Esophagus (tissue), 2 donors: ENCODE results near the gene GPC3. TPM values are rescaled to one million over a fixed set of nuclear protein-coding genes. Genes with fewer than 3 reads are reported as not detected.
"Not testable (repeated sequence)": the region's sequence is repeated elsewhere in the genome, so short reads cannot be mapped to it uniquely, and the experiment has no call there.

ENCODE experiments used
- H3K27ac ChIP-seq, 2 donors: one replicate each; pipeline ENCODE4 v1.5.1; 2013; ENCODE audit warnings: low read depth in 2 of 2, mild to moderate bottlenecking in 2 of 2, inconsistent platforms in 1 of 2, low read length in 1 of 2, moderate library complexity in 1 of 2
- H3K27me3 ChIP-seq, 2 donors: one replicate each; pipeline ENCODE4 v1.6.1; 2013; ENCODE audit warnings: low read length in 2 of 2, control low read depth in 1 of 2, mild to moderate bottlenecking in 1 of 2; ENCODE audit not compliant: insufficient read depth in 2 of 2, control insufficient read depth in 1 of 2
- H3K36me3 ChIP-seq, 2 donors: one replicate each; pipeline ENCODE4 v1.6.1; 2013; ENCODE audit warnings: low read length in 1 of 2; ENCODE audit not compliant: control insufficient read depth in 2 of 2, insufficient read depth in 2 of 2
- H3K4me1 ChIP-seq, 2 donors: one replicate each; pipeline ENCODE4 v1.6.1; 2013; ENCODE audit warnings: low read length in 1 of 2; ENCODE audit not compliant: control insufficient read depth in 2 of 2, insufficient read depth in 2 of 2
- H3K4me3 ChIP-seq, 2 donors: one replicate each; pipeline ENCODE4 v1.5.1; 2013; ENCODE audit warnings: low read length in 2 of 2, mild to moderate bottlenecking in 2 of 2, low read depth in 1 of 2, moderate library complexity in 1 of 2
- H3K9me3 ChIP-seq, 2 donors: one replicate each; pipeline ENCODE4 v1.6.1; 2013; ENCODE audit warnings: mild to moderate bottlenecking in 2 of 2, low read depth in 1 of 2, low read length in 1 of 2, moderate library complexity in 1 of 2; ENCODE audit not compliant: control insufficient read depth in 2 of 2, insufficient read depth in 1 of 2
- WGBS, 2 donors: extraction: QIAGEN DNeasy Blood & Tissue Kit; methylation state at CpG; one replicate each; pipeline ENCODE4 v1.1.7; 2013; 5-methylcytosine and 5-hydroxymethylcytosine counted together
- polyA plus RNA-seq, 2 donors: library from polyadenylated mRNA; stranded (reverse); fragments of 200-250 nt; gene quantifications; one replicate each; pipeline ENCODE4 v1.2.3, GENCODE V29; 2013
- donor health status: healthy with polysubstance abuse.
- donor health status: Bipolar disorder and iron deficiency.

Gene GPC3
- polyA plus RNA-seq, 2 donors = 0.10 to 0.39 TPM

DNA sequence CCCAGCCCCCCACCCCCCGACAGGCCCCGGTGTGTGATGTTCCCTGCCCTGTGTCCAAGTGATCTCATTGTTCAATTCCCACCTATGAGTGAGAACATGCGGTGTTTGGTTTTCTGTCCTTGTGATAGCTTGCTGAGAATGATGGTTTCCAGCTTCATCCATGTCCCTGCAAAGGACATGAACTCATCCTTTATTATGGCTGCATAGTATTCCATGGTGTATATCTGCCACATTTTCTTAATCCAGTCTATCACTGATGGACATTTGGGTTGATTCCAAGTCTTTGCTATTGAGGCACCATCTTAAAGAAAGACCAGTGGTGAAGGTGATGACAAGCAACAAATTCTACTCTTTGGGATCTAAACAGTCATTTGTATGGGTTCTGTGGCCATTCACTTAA, 30.1 kb upstream of the GPC3 start:
- not testable (repeated sequence) for H3K27me3 ChIP-seq, H3K4me3 ChIP-seq, H3K27ac ChIP-seq, H3K36me3 ChIP-seq, H3K9me3 ChIP-seq, H3K4me1 ChIP-seq
- WGBS, 2 donors = 100% methylated on average over 2 of the region's 3 CpGs; no CpG with 5 or more reads in 1 of the 2 donors

DNA sequence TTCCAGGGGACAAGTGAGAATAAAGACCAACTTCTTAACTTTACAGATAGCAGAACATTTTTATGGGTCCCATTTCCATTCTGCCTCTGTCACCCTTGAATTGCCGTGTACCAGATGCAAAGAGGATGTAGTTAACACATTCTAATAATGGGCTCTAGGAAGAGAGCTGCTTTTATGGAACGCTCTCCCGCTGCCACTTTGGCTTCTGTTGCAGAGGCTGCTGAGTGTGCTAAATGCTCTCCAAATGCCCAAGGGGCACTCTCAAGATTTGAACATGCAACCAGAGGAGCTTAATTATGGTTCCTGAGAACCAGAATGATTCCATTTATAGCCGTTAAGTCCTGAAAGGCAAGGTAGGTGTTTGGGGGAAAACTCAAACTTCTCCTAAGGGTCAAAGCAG, 28.1 kb upstream of the GPC3 start:
- Histone ChIP-seq H3K4me1 (no peaks in the 10 kb centered on the region), H3K9me3 (no peaks in the 10 kb centered on the region), H3K4me3 (no peak overlapping the region), H3K36me3 (no peaks in the 10 kb centered on the region), H3K27me3 (no peaks in the 10 kb centered on the region), H3K27ac (no peak overlapping the region)
- whole genome bisulfite sequencing, 2 donors = 64 to 68% methylated on average over 4 of the region's 4 CpGs

DNA sequence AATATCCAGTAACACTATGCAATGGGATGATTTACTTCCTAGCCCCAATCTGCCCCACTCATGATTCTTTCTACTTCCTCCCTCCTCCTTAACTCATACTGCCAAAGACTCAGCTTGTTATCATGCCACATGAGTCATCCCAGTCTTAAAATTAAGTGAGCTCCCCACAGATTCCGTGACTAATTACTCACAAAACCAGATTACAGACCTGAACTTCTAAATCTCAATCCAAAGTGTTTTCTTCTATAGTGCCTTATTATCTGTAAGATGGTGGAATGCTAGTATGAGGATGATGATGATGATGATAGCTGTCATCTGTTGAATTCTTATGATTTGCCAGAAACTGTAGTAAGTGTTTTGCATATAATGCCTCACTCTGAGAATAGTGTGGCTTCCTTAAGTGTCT, 27.7 kb upstream of the GPC3 start:
- WGBS, 2 donors = 37 to 38% methylated on average over 1 of the region's 1 CpG
- Histone ChIP-seq H3K27ac (no peak overlapping the region), H3K36me3 (no peaks in the 10 kb centered on the region), H3K4me1 (no peaks in the 10 kb centered on the region), H3K4me3 (no peak overlapping the region), H3K9me3 (no peaks in the 10 kb centered on the region), H3K27me3 (no peaks in the 10 kb centered on the region)

DNA sequence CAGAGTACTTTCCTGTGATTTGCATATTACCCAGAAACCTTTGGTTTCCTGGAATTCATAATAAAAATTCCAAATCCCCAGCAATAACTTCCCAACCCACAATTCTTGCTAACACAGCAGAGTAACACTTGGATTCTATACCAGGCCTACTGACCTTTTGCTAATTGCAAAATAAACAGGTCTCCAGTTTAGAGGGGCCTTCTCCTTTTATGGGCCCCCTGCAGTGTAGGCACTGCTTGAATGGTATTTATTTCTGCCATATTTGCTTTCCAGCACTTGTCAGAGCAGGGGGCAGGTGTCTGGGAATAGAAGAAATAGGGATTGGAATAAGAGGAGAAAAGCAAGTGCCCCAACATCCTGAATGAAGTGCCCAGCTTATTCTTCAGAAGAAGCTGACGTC, 25.3 kb upstream of the GPC3 start:
- Histone ChIP-seq H3K4me3 (no peak overlapping the region), H3K27me3 (no peaks in the 10 kb centered on the region), H3K36me3 (no peaks in the 10 kb centered on the region), H3K9me3 (no peaks in the 10 kb centered on the region), H3K4me1 (no peaks in the 10 kb centered on the region), H3K27ac (no peak overlapping the region)
- 59 to 72% methylated on average over 1 of the region's 1 CpG for WGBS, 2 donors

DNA sequence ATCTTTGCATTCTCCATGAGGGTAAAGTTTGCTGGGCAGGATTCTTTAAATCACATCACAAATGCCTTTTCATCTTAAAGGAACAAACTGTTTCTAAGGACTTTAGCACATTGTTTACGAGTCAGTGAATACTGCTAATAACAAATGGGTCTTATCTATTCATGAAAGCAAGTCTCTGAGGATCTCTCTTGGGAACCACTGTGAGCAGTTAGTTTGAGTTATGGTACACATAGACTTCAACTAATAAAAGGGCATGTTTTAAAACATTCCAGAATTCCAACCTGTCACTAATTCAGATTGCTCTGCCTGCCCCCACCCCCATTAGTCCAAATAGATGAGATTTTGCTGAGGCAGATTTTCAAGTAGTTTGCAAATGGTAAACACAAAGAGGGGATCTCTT, 22.3 kb upstream of the GPC3 start:
- Histone ChIP-seq H3K36me3 (no peaks in the 10 kb centered on the region), H3K4me1 (no peaks in the 10 kb centered on the region), H3K27me3 (no peaks in the 10 kb centered on the region), H3K27ac (no peak overlapping the region), H3K9me3 (no peaks in the 10 kb centered on the region), H3K4me3 (no peak overlapping the region)
- WGBS, 2 donors = 66 to 74% methylated on average over 1 of the region's 1 CpG

DNA sequence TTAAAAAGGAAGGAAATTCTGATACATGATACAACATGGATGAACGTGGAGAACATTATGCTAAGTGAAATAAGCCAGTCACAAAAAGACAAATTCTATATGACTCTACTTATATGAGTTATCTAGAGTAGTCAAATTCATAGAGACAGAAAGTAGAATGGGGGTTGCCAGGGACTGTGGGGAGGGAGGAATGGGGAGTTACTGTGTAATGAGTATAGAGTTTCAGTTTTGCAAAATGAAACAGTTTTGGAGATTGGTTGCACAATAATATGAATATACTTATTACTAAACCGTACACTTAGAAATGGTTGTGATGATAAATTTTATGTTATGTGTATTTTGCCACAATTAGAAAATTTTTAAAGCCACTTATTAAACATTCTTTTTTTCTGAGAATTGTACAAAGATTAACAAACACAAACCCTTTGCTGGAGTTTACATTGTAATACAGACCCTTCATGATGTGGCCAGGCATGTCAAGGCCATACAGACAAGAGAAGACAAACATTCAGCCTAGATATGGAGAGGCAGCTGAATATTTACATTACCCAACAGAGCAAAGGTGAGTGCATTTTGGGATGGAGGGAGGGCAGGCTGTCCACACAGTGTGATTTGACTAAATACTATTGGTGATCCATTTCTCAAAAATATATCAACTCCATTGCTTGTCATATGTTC, 21.2 kb upstream of the GPC3 start:
- WGBS, 2 donors = 66% methylated on average over 2 of the region's 2 CpGs
- H3K4me3 ChIP-seq = no peak overlapping the region
- H3K27ac ChIP-seq = no peak overlapping the region

DNA sequence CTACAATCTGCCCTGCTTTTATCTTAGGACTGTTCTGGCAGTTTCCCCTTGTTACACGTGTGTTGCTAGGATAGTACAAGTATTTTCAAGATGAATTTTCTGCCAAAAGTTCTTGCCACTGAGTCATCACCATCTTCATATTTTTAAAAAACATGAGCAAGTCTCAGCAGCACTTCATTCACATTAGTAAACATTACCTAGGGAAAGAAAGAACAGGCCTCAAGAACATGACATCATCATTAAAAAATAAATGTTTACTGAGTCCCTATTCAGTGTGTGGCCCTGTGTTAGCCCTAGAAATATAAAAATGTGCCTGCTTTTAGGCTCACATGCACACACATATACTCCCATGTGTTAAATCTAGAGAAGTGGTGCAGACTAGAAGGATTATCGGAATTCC, 18.7 kb upstream of the GPC3 start:
- no peak overlapping the region for H3K27ac ChIP-seq
- no peak overlapping the region for H3K4me3 ChIP-seq
- 42 to 56% methylated on average over 2 of the region's 2 CpGs for WGBS, 2 donors

More for the DNA sequence above, 21.2 kb upstream of the GPC3 start:
- H3K27me3 ChIP-seq = no peaks in the 10 kb centered on the region
- H3K36me3 ChIP-seq = no peaks in the 10 kb centered on the region
- H3K4me1 ChIP-seq = no peaks in the 10 kb centered on the region
- H3K9me3 ChIP-seq = no peaks in the 10 kb centered on the region

DNA sequence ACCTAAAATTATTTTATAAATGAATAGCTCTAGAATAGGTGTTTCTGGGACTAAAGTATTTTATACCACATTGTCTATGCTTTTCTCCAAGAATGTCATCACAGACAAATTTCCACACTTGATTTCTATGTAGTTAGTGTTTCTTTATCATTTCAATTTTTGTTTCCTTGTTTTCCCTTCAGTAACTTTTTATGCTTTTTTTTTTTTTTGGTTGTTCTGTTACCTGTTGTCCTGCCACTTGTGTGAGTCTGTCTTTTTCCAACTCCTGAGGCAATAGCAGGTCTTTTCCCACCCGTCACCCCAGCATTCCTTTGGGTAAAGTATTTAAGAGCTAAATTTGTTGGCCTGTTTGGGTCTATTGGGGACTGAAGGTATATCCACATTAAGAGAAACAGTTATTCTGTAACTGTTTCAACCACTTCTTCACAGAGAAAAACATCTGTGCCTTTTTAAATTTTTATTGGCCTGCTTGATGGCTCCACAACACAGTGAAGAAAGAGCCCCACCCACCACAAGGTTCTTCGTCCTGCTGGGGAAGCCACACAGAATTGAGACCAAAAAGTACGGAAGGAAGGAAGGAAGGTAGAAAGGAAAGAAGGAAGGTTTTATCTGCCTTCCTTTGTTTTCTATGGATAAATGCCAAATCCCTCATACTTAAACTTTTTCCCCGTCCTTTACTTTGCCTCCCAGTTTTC, 17.7 kb upstream of the GPC3 start:
- 37 to 55% methylated on average over 4 of the region's 4 CpGs for WGBS, 2 donors
- H3K27ac ChIP-seq = no peak overlapping the region
- H3K27me3 ChIP-seq = no peaks in the 10 kb centered on the region
- H3K4me3 ChIP-seq = no peak overlapping the region
- no peaks in the 10 kb centered on the region for H3K4me1 ChIP-seq
- no peaks in the 10 kb centered on the region for H3K9me3 ChIP-seq
- no peaks in the 10 kb centered on the region for H3K36me3 ChIP-seq

More for the DNA sequence above, 18.7 kb upstream of the GPC3 start:
- H3K9me3 ChIP-seq = no peaks in the 10 kb centered on the region
- no peaks in the 10 kb centered on the region for H3K4me1 ChIP-seq
- no peaks in the 10 kb centered on the region for H3K27me3 ChIP-seq
- no peaks in the 10 kb centered on the region for H3K36me3 ChIP-seq

DNA sequence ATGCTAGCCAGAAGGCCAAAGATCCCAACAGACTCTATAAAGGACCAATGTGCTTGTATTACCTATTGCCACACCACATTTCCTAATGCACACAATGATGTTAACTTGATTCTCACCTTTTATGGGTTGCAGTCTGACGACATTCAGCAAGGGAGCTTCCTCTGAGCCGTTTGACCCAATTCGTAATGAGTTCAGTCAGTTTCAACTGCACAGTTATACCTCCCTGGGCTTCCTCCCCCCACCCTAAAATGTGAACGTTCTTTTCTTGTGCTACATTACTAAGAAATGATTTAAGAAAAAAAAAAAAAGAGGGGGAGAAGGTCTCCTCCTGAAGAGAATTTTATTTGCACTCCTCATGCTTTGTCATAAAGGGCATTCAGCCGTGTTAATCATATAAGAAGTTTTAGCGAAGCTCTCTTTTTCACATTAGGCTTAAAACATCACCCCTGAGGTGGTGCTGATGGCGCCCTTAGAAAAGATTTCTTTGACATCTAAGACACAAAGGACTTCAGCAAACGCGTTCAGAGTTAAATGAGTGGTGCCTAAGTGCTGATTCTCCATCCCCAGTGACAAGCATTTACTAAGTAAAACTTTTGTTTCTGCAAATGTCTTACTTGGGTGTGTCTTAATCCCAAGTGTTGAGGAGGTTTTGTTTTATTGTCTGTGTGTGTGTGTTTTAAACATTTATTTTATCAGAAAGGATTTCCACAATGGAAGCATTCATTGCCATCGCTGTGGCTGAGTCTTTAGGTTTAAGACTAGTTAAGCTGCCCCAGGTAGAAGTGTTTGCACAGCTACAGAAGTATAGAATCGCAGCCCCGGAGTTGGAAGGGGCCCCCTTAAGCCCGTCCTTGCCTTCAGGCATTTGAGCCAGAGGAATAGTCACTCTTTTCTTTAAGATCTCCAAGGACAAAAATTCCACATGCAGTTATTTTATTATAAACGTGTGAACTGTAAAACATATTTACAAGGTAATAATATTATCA, 15.2 kb upstream of the GPC3 start:
- H3K4me1 ChIP-seq = no peaks in the 10 kb centered on the region
- H3K36me3 ChIP-seq = no peaks in the 10 kb centered on the region
- WGBS, 2 donors = 56 to 58% methylated on average over 14 of the region's 14 CpGs
- no peaks in the 10 kb centered on the region for H3K9me3 ChIP-seq
- no peak overlapping the region for H3K27ac ChIP-seq
- H3K4me3 ChIP-seq = no peak overlapping the region
- no peaks in the 10 kb centered on the region for H3K27me3 ChIP-seq
